Neural cell (in vitro differentiated cells): ENCODE measurements around the gene VPS37B. TPM values are rescaled to one million over a fixed set of nuclear protein-coding genes. Genes with fewer than 3 reads are reported as not detected.

Experiments
- H2AFZ ChIP-seq: fragments of 200-600, 300-800 bp; sonication (generic), shearing (Covaris generic); 2 replicates; pipeline ENCODE4 v1.6.0; 2014; ENCODE audit warnings: low read depth, mild to moderate bottlenecking, antibody characterized with exemption, low read length, moderate library complexity
- H3F3A ChIP-seq: fragments of 200-600 bp; shearing (Covaris generic); 2 replicates; pipeline ENCODE4 v1.6.1; 2016; ENCODE audit warnings: mild to moderate bottlenecking, moderate library complexity, mixed read lengths, antibody characterized with exemption, low read length; ENCODE audit not compliant: insufficient read depth, poor library complexity, severe bottlenecking
- H3K27ac ChIP-seq: fragments of 200-600, 300-800 bp; sonication (generic), shearing (Covaris generic); 2 replicates; pipeline ENCODE4 v1.5.1; 2014; ENCODE audit warnings: mild to moderate bottlenecking, low read length, moderate library complexity
- H3K27me3 ChIP-seq: fragments of 300-800, 200-600 bp; sonication (generic), shearing (Covaris generic); 2 replicates; pipeline ENCODE4 v1.6.0; 2014; ENCODE audit warnings: mild to moderate bottlenecking, low read depth, low read length, moderate library complexity; ENCODE audit not compliant: insufficient read depth
- H3K36me3 ChIP-seq: fragments of 300-800, 200-600 bp; sonication (generic), shearing (Covaris generic); 2 replicates; pipeline ENCODE4 v1.5.1; 2014; ENCODE audit warnings: mild to moderate bottlenecking, antibody characterized with exemption, low read length, moderate library complexity; ENCODE audit not compliant: insufficient read depth
- H3K4me2 ChIP-seq: fragments of 300-800, 200-600 bp; sonication (generic), shearing (Covaris generic); 2 replicates; pipeline ENCODE4 v1.6.0; 2014; ENCODE audit warnings: mild to moderate bottlenecking, low read length
- H3K4me3 ChIP-seq: fragments of 300-800, 200-600 bp; sonication (generic), shearing (Covaris generic); 2 replicates; pipeline ENCODE4 v1.5.1; 2014; ENCODE audit warnings: mild to moderate bottlenecking, low read length, moderate library complexity
- H3K79me2 ChIP-seq: fragments of 200-600 bp; shearing (Covaris generic); replicated peaks from 2 replicates; pipeline ENCODE4 v1.6.0; 2014; ENCODE audit warnings: mild to moderate bottlenecking, low read length, moderate library complexity; ENCODE audit not compliant: insufficient read depth
- H3K9ac ChIP-seq: fragments of 300-800, 200-600 bp; sonication (generic), shearing (Covaris generic); 2 replicates; pipeline ENCODE4 v1.6.1; 2016; ENCODE audit warnings: mild to moderate bottlenecking, low read length, mixed read lengths
- H3K9me2 ChIP-seq: fragments of 200-600 bp; shearing (Covaris generic); 2 replicates; pipeline ENCODE4 v1.6.1; 2016; ENCODE audit warnings: mild to moderate bottlenecking, low read length, mixed read lengths; ENCODE audit not compliant: insufficient read depth
- H3K9me3 ChIP-seq: fragments of 200-600, 300-800 bp; sonication (generic), shearing (Covaris generic); 2 replicates; pipeline ENCODE4 v1.6.1; 2016; ENCODE audit warnings: mild to moderate bottlenecking, mixed run types, low read length, moderate library complexity, mixed read lengths
- H4K20me1 ChIP-seq: fragments of 200-600 bp; shearing (Covaris generic); 2 replicates; pipeline ENCODE4 v1.6.1; 2016; ENCODE audit warnings: mild to moderate bottlenecking, mixed run types; ENCODE audit not compliant: insufficient read depth
- CTCF ChIP-seq: fragments of 450-650 bp; IDR thresholded peaks from 2 replicates; pipeline ENCODE4 v1.5.1; 2014; ENCODE audit warnings: antibody characterized with exemption, mild to moderate bottlenecking, moderate library complexity; ENCODE audit not compliant: poor library complexity, severe bottlenecking
- EP300 ChIP-seq: fragments of 450-650 bp; conservative IDR thresholded peaks from 2 replicates; pipeline ENCODE4 v1.6.1; 2014; ENCODE audit warnings: antibody characterized with exemption, mild to moderate bottlenecking, moderate library complexity; ENCODE audit not compliant: poor library complexity, severe bottlenecking
- EZH2 ChIP-seq: fragments of 200-600, 300-800 bp; shearing (Covaris generic), sonication (generic); IDR thresholded peaks from 2 replicates; pipeline ENCODE4 v1.6.1; 2014; ENCODE audit warnings: antibody characterized with exemption, low read length, borderline replicate concordance, mild to moderate bottlenecking; ENCODE audit not compliant: insufficient read depth, poor library complexity, severe bottlenecking
- MXI1 ChIP-seq: fragments of 450-650 bp; conservative IDR thresholded peaks from 2 replicates; pipeline ENCODE4 v1.6.1; 2014; ENCODE audit warnings: antibody characterized with exemption, mild to moderate bottlenecking; ENCODE audit not compliant: poor library complexity, severe bottlenecking
- POLR2AphosphoS5 ChIP-seq: IDR thresholded peaks from 2 replicates; pipeline ENCODE4 v1.6.1; 2012
- RAD21 ChIP-seq: fragments of 450-650 bp; conservative IDR thresholded peaks from 2 replicates; pipeline ENCODE4 v1.6.1; 2014; ENCODE audit warnings: antibody characterized with exemption, mild to moderate bottlenecking, moderate library complexity
- REST ChIP-seq: IDR thresholded peaks from 2 replicates; pipeline ENCODE4 v1.6.1; 2012; ENCODE audit warnings: borderline replicate concordance
- SMC3 ChIP-seq: fragments of 450-650 bp; conservative IDR thresholded peaks from 2 replicates; pipeline ENCODE4 v1.6.1; 2014; ENCODE audit warnings: antibody characterized with exemption, mild to moderate bottlenecking, moderate library complexity; ENCODE audit not compliant: poor library complexity
- TAF1 ChIP-seq: IDR thresholded peaks from 2 replicates; pipeline ENCODE4 v1.6.1; 2012; ENCODE audit warnings: low read depth
- polyA plus RNA-seq: library from polyadenylated mRNA; depleted of rRNA; stranded (reverse); fragments of >200 nt; gene quantifications from 2 replicates; pipeline ENCODE4 v1.2.3, GENCODE V29; 2014

Gene VPS37B
- polyA plus RNA-seq, 1 donor from 2014 or later, result 30.2 TPM

DNA sequence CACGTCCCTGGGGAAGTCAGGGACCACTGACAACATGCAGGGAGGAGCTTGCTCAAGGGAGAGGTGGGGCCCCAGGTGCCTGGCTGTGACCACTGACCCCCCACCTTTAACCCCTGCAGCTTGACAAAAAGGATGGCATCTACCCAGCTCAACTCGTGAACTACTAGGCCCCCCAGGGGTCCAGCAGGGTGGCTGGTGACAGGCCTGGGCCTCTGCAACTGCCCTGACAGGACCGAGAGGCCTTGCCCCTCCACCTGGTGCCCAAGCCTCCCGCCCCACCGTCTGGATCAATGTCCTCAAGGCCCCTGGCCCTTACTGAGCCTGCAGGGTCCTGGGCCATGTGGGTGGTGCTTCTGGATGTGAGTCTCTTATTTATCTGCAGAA lies 34.3 kb downstream of the VPS37B start:
- H3K79me2 ChIP-seq, result no peaks in the 10 kb centered on the region
- no peaks in the 10 kb centered on the region for H4K20me1 ChIP-seq
- no peaks in the 10 kb centered on the region for H3K9me2 ChIP-seq
- no peak overlapping the region for H3K4me3 ChIP-seq
- no peaks in the 10 kb centered on the region for H3K27me3 ChIP-seq
- no peaks in the 10 kb centered on the region for H3K36me3 ChIP-seq
- H3F3A ChIP-seq, result no peaks in the 10 kb centered on the region
- H2AFZ ChIP-seq, result no peak overlapping the region
- no peak overlapping the region for H3K4me2 ChIP-seq
- H3K9ac ChIP-seq, result no peak overlapping the region
- no peak overlapping the region for H3K27ac ChIP-seq
- no peaks in the 10 kb centered on the region for H3K9me3 ChIP-seq
- TF ChIP-seq SMC3 (no peak), POLR2AphosphoS5 (peak; percentile 8)

DNA sequence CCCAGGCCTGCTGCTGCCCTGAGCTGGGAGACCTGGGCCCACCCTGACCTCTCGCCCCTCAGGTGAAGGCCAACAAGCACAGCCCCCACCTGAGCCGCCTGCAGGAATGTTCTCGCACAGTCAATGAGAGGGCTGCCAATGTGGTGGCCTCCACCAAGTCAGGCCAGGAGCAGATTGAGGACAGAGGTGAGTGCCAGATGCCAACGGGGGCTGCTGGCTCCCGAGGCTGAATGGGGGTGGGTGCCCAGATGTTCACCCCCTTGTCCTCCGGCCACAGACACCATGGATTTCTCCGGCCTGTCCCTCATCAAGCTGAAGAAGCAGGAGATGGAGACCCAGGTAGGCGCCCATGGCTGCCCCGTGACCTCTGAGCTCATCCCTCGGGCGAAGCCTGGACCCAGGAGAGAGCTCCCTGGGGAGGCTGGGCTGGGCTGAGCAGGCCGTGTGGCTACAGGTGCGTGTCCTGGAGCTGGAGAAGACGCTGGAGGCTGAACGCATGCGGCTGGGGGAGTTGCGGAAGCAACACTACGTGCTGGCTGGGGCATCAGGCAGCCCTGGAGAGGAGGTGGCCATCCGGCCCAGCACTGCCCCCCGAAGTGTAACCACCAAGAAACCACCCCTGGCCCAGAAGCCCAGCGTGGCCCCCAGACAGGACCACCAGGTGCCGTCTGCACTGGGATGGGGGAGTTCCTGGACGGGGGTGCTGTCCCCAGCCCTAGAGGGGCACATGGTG lies 34.9 kb downstream of the VPS37B start:
- H3K4me3 ChIP-seq, result no peak overlapping the region
- no peak overlapping the region for H3K9ac ChIP-seq
- no peaks in the 10 kb centered on the region for H3K36me3 ChIP-seq
- no peaks in the 10 kb centered on the region for H4K20me1 ChIP-seq
- no peaks in the 10 kb centered on the region for H3K79me2 ChIP-seq
- no peak overlapping the region for H3K27ac ChIP-seq
- H3K9me2 ChIP-seq, result no peaks in the 10 kb centered on the region
- H3F3A ChIP-seq, result no peaks in the 10 kb centered on the region
- no peak overlapping the region for H2AFZ ChIP-seq
- TF ChIP-seq POLR2AphosphoS5, result no peak
- no peak for TF ChIP-seq TAF1
- TF ChIP-seq MXI1, result no peak
- no peak for TF ChIP-seq EP300
- no peak overlapping the region for H3K4me2 ChIP-seq
- no peaks in the 10 kb centered on the region for H3K9me3 ChIP-seq
- H3K27me3 ChIP-seq, result no peaks in the 10 kb centered on the region

DNA sequence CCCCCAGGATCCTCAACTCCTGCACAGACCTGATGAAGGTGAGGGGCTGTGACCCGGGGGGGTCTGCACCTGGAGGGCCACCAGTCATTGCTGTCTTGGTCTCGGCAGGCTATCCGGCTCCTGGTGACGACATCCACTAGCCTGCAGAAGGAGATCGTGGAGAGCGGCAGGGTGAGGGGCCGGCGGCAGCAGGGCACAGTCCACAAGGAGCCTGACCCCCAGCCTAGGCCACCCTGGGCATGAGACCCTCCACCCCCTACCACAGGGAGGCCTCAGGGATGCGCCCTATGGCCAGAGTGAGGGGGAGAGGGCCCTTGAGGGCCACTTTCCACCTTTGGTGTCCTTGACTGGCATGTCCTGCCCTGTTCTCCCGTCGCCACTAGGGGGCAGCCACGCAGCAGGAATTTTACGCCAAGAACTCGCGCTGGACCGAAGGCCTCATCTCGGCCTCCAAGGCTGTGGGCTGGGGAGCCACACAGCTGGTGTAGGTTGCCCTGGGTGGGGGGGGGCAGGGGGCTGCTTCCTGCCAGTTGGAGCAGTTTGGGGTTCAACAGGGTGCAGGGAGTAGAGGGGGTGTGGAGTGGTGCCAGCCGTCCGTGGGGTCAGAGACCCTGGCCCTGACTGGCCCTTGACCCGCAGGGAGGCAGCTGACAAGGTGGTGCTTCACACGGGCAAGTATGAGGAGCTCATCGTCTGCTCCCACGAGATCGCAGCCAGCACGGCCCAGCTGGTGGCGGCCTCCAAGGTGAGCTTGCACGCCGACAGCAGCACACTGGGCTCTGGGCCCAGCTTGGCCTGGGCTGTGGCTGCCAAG lies 35.7 kb downstream of the VPS37B start:
- H3K27me3 ChIP-seq, result no peaks in the 10 kb centered on the region
- no peaks in the 10 kb centered on the region for H3F3A ChIP-seq
- H2AFZ ChIP-seq, result no peak overlapping the region
- no peaks in the 10 kb centered on the region for H3K79me2 ChIP-seq
- no peak overlapping the region for H3K4me2 ChIP-seq
- H3K9me2 ChIP-seq, result no peaks in the 10 kb centered on the region
- TF ChIP-seq MXI1, result no peak
- TF ChIP-seq POLR2AphosphoS5, result no peak
- peak; percentile 89 for TF ChIP-seq CTCF
- TF ChIP-seq RAD21, result peak; percentile 90
- no peak for TF ChIP-seq EP300
- no peak for TF ChIP-seq TAF1
- no peak for TF ChIP-seq REST
- no peak for TF ChIP-seq EZH2
- peak; percentile 91 for TF ChIP-seq SMC3
- no peaks in the 10 kb centered on the region for H4K20me1 ChIP-seq
- H3K9ac ChIP-seq, result no peak overlapping the region
- no peak overlapping the region for H3K4me3 ChIP-seq
- no peak overlapping the region for H3K27ac ChIP-seq
- no peaks in the 10 kb centered on the region for H3K36me3 ChIP-seq
- H3K9me3 ChIP-seq, result no peaks in the 10 kb centered on the region
